Globus pallidus (tissue), 1 donor: ENCODE results near the gene POLR2J2.
"Not testable (repeated sequence)": the region's sequence is repeated elsewhere in the genome, so short reads cannot be mapped to it uniquely, and the experiment has no call there.

Source experiments
- DNase-seq: peaks from one replicate; pipeline ENCODE4 v3.0.0-alpha.2; 2015; ENCODE audit warnings: low spot score

The POLR2J2 gene

GRCh38 chr7:102671956-102672307 is 469 bp upstream of the POLR2J2 start:
- DNase-seq, result not testable (repeated sequence)

- not testable (repeated sequence) for DNase-seq
Observed at GRCh38 chr7:102667523-102667922, 3.9 kb downstream of the POLR2J2 start.

GRCh38 chr7:102666850-102667249 is 4.6 kb downstream of the POLR2J2 start:
- not testable (repeated sequence) for DNase-seq

GRCh38 chr7:102664765-102665164 is 6.7 kb downstream of the POLR2J2 start:
- not testable (repeated sequence) for DNase-seq

GRCh38 chr7:102649924-102650323 is 21.5 kb downstream of the POLR2J2 start, which contains the start of gene SPDYE2B:
Gene SPDYE2B, plus strand, starts transcription at chr7:102650319. Its CDS starts 2,030 bp downstream, at chr7:102652349.
- not testable (repeated sequence) for DNase-seq

- not testable (repeated sequence) for DNase-seq
Observed at GRCh38 chr7:102647813-102648212, 23.6 kb downstream of the POLR2J2 start.

- not testable (repeated sequence) for DNase-seq
Observed at GRCh38 chr7:102643404-102643803, 28.1 kb downstream of the POLR2J2 start.

GRCh38 chr7:102642691-102643090 is 28.8 kb downstream of the POLR2J2 start, which contains the start of gene UPK3BL1:
Gene UPK3BL1, minus strand, starts transcription at chr7:102642791. Its CDS starts 50 bp downstream, at chr7:102642741.
- not testable (repeated sequence) for DNase-seq

- DNase-seq, result not testable (repeated sequence)
Observed at GRCh38 chr7:102638848-102639247, 32.6 kb downstream of the POLR2J2 start.

- not testable (repeated sequence) for DNase-seq
Observed at GRCh38 chr7:102636956-102637355, 34.5 kb downstream of the POLR2J2 start.

- DNase-seq, result not testable (repeated sequence)
Observed at GRCh38 chr7:102635354-102635753, 36.1 kb downstream of the POLR2J2 start.

- not testable (repeated sequence) for DNase-seq
Observed at GRCh38 chr7:102634299-102634698, 37.2 kb downstream of the POLR2J2 start.

GRCh38 chr7:102630622-102631021 is 40.8 kb downstream of the POLR2J2 start:
- DNase-seq, result not testable (repeated sequence)

- not testable (repeated sequence) for DNase-seq
Observed at GRCh38 chr7:102627271-102627904, 44.1 kb downstream of the POLR2J2 start.

- not testable (repeated sequence) for DNase-seq
Observed at GRCh38 chr7:102618122-102618521, 53.3 kb downstream of the POLR2J2 start.

- peak; percentile 35 for DNase-seq
Observed at GRCh38 chr7:102616507-102617125, 54.8 kb downstream of the POLR2J2 start, which contains the start of gene RASA4. Gene RASA4, minus strand, starts transcription at chr7:102616756. Its CDS starts 67 bp downstream, at chr7:102616689.
